DOHH2 (cell line): ENCODE measurements around the gene STIP1.

ENCODE experiments used
- EZH2phosphoT487 ChIP-seq: fragments of 200-600 bp; sonication (generic); IDR thresholded peaks from 2 replicates; pipeline ENCODE4 v1.6.1; 2017; ENCODE audit warnings: borderline replicate concordance, mild to moderate bottlenecking, antibody characterized with exemption, low read length, moderate library complexity, mixed read lengths
- TF ChIP-seq, protein P1 (sequence below): fragments of 200-600 bp; sonication (generic); IDR thresholded peaks from one replicate; pipeline ENCODE4 v1.5.1; 2014; ENCODE audit warnings: antibody characterized with exemption, mild to moderate bottlenecking, low read depth, low read length; ENCODE audit not compliant: poor library complexity, severe bottlenecking

- TF ChIP-seq, protein P1, sequence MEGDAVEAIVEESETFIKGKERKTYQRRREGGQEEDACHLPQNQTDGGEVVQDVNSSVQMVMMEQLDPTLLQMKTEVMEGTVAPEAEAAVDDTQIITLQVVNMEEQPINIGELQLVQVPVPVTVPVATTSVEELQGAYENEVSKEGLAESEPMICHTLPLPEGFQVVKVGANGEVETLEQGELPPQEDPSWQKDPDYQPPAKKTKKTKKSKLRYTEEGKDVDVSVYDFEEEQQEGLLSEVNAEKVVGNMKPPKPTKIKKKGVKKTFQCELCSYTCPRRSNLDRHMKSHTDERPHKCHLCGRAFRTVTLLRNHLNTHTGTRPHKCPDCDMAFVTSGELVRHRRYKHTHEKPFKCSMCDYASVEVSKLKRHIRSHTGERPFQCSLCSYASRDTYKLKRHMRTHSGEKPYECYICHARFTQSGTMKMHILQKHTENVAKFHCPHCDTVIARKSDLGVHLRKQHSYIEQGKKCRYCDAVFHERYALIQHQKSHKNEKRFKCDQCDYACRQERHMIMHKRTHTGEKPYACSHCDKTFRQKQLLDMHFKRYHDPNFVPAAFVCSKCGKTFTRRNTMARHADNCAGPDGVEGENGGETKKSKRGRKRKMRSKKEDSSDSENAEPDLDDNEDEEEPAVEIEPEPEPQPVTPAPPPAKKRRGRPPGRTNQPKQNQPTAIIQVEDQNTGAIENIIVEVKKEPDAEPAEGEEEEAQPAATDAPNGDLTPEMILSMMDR: no peak
- TF ChIP-seq EZH2phosphoT487: no peak
Measured at GRCh38 chr11:64203421-64204079, 17.6 kb downstream of the STIP1 start.
